Trophoblast cell (in vitro differentiated cells and primary cell): ENCODE measurements around the gene PLA2G2A. TPM values are rescaled to one million over a fixed set of nuclear protein-coding genes. Genes with fewer than 3 reads are reported as not detected.

Experiments
- DNase-seq, 2 donors: peaks; one replicate each; pipeline ENCODE4 v3.0.0-alpha.2; 2016
- H2AFZ ChIP-seq: 2 replicates; pipeline ENCODE4 v1.6.1; 2013; ENCODE audit warnings: low read length, moderate library complexity, mild to moderate bottlenecking; ENCODE audit not compliant: insufficient read depth, poor library complexity
- H2AK5ac ChIP-seq: 2 replicates; pipeline ENCODE4 v1.6.1; 2013; ENCODE audit warnings: mild to moderate bottlenecking, low read length
- H2BK120ac ChIP-seq: 2 replicates; pipeline ENCODE4 v1.6.1; 2013; ENCODE audit warnings: low read length, mild to moderate bottlenecking, moderate library complexity; ENCODE audit not compliant: insufficient read depth, poor library complexity
- H2BK12ac ChIP-seq: 2 replicates; pipeline ENCODE4 v1.6.1; 2013; ENCODE audit warnings: mild to moderate bottlenecking, low read length, moderate library complexity
- H2BK5ac ChIP-seq: 2 replicates; pipeline ENCODE4 v1.6.1; 2013; ENCODE audit warnings: low read length, low read depth, moderate library complexity, mild to moderate bottlenecking; ENCODE audit not compliant: poor library complexity
- H3K14ac ChIP-seq: 2 replicates; pipeline ENCODE4 v1.6.1; 2013; ENCODE audit warnings: mild to moderate bottlenecking, low read length
- H3K18ac ChIP-seq: 2 replicates; pipeline ENCODE4 v1.6.1; 2013; ENCODE audit warnings: mild to moderate bottlenecking, low read length
- H3K23ac ChIP-seq: 2 replicates; pipeline ENCODE4 v1.6.1; 2013; ENCODE audit warnings: low read length
- H3K27ac ChIP-seq: 2 replicates; pipeline ENCODE4 v1.5.1; 2013; ENCODE audit warnings: low read depth, mild to moderate bottlenecking, inconsistent platforms, low read length, moderate library complexity
- H3K27me3 ChIP-seq: 2 replicates; pipeline ENCODE4 v1.6.1; 2013; ENCODE audit warnings: inconsistent platforms, mild to moderate bottlenecking, low read length, moderate library complexity; ENCODE audit not compliant: insufficient read depth
- H3K36me3 ChIP-seq, 2 experiments: 1 replicate in 1 of 2; 2 replicates in 1 of 2; pipeline ENCODE4 v1.6.1; 2013; ENCODE audit warnings: low read length in 2 of 2, mild to moderate bottlenecking in 2 of 2, moderate library complexity in 1 of 2; ENCODE audit not compliant: insufficient read depth in 2 of 2, control insufficient read depth in 1 of 2
- H3K4ac ChIP-seq: 2 replicates; pipeline ENCODE4 v1.6.1; 2013; ENCODE audit warnings: low read depth, mild to moderate bottlenecking, low read length, moderate library complexity
- H3K4me1 ChIP-seq, 2 experiments: 1 replicate in 1 of 2; 2 replicates in 1 of 2; pipeline ENCODE4 v1.6.1; 2013; ENCODE audit warnings: low read length in 2 of 2, mild to moderate bottlenecking in 2 of 2, moderate library complexity in 1 of 2; ENCODE audit not compliant: insufficient read depth in 2 of 2, control insufficient read depth in 1 of 2
- H3K4me2 ChIP-seq: 2 replicates; pipeline ENCODE4 v1.6.1; 2013; ENCODE audit warnings: inconsistent platforms, mild to moderate bottlenecking, low read length, moderate library complexity
- H3K4me3 ChIP-seq: 2 replicates; pipeline ENCODE4 v1.5.1; 2013; ENCODE audit warnings: mild to moderate bottlenecking, low read depth, low read length, inconsistent platforms
- H3K79me1 ChIP-seq: one replicate; pipeline ENCODE4 v1.6.1; 2013; ENCODE audit warnings: low read length
- H3K79me2 ChIP-seq: 2 replicates; pipeline ENCODE4 v1.6.1; 2013; ENCODE audit warnings: low read length, mild to moderate bottlenecking; ENCODE audit not compliant: control insufficient read depth, insufficient read depth, poor library complexity
- H3K9ac ChIP-seq: 2 replicates; pipeline ENCODE4 v1.6.1; 2013; ENCODE audit warnings: mild to moderate bottlenecking, low read length
- H3K9me3 ChIP-seq: 2 replicates; pipeline ENCODE4 v1.6.1; 2013; ENCODE audit warnings: low read depth, mild to moderate bottlenecking, control low read depth, inconsistent platforms, low read length; ENCODE audit not compliant: insufficient read depth
- H4K12ac ChIP-seq: 2 replicates; pipeline ENCODE4 v1.6.1; 2013; ENCODE audit warnings: low read depth, mild to moderate bottlenecking, low read length, moderate library complexity
- H4K8ac ChIP-seq: 2 replicates; pipeline ENCODE4 v1.6.1; 2013; ENCODE audit warnings: low read depth, mild to moderate bottlenecking, low read length, moderate library complexity
- H4K91ac ChIP-seq: one replicate; pipeline ENCODE4 v1.6.1; 2013; ENCODE audit warnings: low read depth, mild to moderate bottlenecking, low read length, moderate library complexity
- WGBS: extraction: QIAGEN DNeasy Blood & Tissue Kit; methylation state at CpG from one replicate; pipeline ENCODE4 v1.1.7; 2013; ENCODE audit warnings: missing lambda C conversion rate; ENCODE audit not compliant: insufficient read length, insufficient coverage; ENCODE audit errors: extremely low coverage; 5-methylcytosine and 5-hydroxymethylcytosine counted together
- polyA plus RNA-seq: library from polyadenylated mRNA; stranded (reverse); fragments of 200-250 nt; gene quantifications from 2 replicates; pipeline ENCODE4 v1.2.3, GENCODE V29; 2013

PLA2G2A gene
- polyA plus RNA-seq, result 3.7 TPM in 2 replicates

DNA sequence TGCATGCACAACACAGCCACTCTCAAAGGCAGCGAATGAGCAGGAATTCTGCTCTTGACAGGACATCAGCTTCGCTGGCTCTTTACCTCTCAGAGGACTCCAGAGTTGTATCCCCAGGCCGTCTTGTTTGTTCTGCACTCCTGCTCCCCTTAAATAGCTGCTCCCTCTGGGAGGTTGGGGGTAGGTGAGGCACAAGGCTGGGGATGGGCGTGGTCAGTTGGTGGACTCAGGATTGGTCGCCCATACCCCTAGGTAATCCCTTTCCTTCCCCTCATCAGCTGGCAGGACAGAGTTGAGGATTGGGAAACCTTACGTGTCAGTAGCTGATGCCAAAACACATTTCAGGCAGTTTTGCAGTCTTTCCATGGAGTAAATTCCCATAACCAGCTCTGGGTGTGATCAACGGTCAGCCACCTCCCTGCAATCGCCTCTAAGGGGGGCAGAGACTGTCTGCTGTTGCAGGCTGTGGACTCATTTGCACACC lies at the start of gene PLA2G2A:
Gene PLA2G2A (minus strand): TSS at position 125 of the 484 bp plus-strand sequence. CDS start 845 bp downstream, outside the sequence.
- Histone ChIP-seq H3K4me2 (no peak within 1 kb of the TSS), H3K23ac (no peak within 1 kb of the TSS), H4K8ac (no peak within 1 kb of the TSS), H3K4me1 (peaks cover 5 to 8% of the 10 kb centered on the region in 2 experiments), H3K18ac (no peak within 1 kb of the TSS), H3K14ac (no peak within 1 kb of the TSS), H2BK12ac (no peak within 1 kb of the TSS), H3K9me3 (no peaks in the 10 kb centered on the region), H2BK5ac (no peak within 1 kb of the TSS), H3K9ac (no peak within 1 kb of the TSS), H3K4ac (no peak within 1 kb of the TSS), H3K79me2 (no peaks in the 10 kb centered on the region), H3K4me3 (no peak within 1 kb of the TSS), H2AFZ (no peak within 1 kb of the TSS), H3K79me1 (no peaks in the 10 kb centered on the region), H3K36me3 (no peaks in the 10 kb centered on the region), H2BK120ac (no peak within 1 kb of the TSS), H3K27ac (no peak within 1 kb of the TSS), H4K91ac (no peak within 1 kb of the TSS), H3K27me3 (no peaks in the 10 kb centered on the region), H4K12ac (no peak within 1 kb of the TSS), H2AK5ac (no peak within 1 kb of the TSS)
- WGBS, result no CpG with 5 or more reads among the region's 8 CpGs
- DNase-seq, result no peak

- Histone ChIP-seq H3K27me3 (no peaks in the 10 kb centered on the region), H3K27ac (no peak overlapping the region), H4K91ac (no peak overlapping the region), H3K9me3 (peaks cover 3% of the 10 kb centered on the region), H3K79me2 (no peaks in the 10 kb centered on the region), H2AK5ac (no peak overlapping the region), H4K12ac (no peak overlapping the region), H3K36me3 (no peaks in the 10 kb centered on the region), H3K4ac (no peak overlapping the region), H2BK120ac (no peak overlapping the region), H4K8ac (no peak overlapping the region), H3K4me2 (no peak overlapping the region), H3K14ac (no peak overlapping the region), H3K18ac (no peak overlapping the region), H3K4me3 (no peak overlapping the region), H2BK5ac (no peak overlapping the region), H2AFZ (no peak overlapping the region), H3K23ac (no peak overlapping the region), H2BK12ac (no peak overlapping the region), H3K9ac (no peak overlapping the region), H3K4me1 (no peaks in the 10 kb centered on the region), H3K79me1 (no peaks in the 10 kb centered on the region)
- WGBS, result no CpG with 5 or more reads among the region's 5 CpGs
- no peak for DNase-seq
Measured at GRCh38 chr1:20028726-20029125, 49.3 kb upstream of the PLA2G2A start.

DNA sequence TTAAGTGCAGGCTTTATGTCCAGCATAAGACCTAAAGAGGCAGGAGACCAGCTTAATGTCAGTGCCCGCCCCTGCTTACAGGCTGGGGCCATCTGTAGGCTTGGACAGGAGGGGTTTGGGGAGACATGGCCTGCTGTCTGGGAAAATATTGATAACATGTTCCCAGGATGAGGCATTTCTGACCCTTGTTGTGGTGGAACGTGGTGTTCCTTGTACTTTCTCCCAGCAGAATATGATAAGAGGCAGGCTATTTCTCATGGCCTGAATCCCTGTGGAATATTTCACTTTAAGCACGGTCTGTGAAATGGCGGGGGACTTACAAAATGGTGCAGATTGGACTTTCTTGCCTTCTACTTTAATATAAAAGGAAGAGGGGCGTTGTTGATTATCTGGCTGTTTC lies 48.7 kb upstream of the PLA2G2A start:
- H3K27me3 ChIP-seq, result no peaks in the 10 kb centered on the region
- no peak overlapping the region for H2AK5ac ChIP-seq
- no peak overlapping the region for H3K4ac ChIP-seq
- H2BK120ac ChIP-seq, result no peak overlapping the region
- no peak overlapping the region for H2BK5ac ChIP-seq
- no peak overlapping the region for H3K18ac ChIP-seq
- no peaks in the 10 kb centered on the region for H3K79me1 ChIP-seq
- no peak overlapping the region for H3K9ac ChIP-seq
- H3K36me3 ChIP-seq, result no peaks in the 10 kb centered on the region
- no peaks in the 10 kb centered on the region for H3K4me1 ChIP-seq
- H3K27ac ChIP-seq, result no peak overlapping the region
- H2BK12ac ChIP-seq, result no peak overlapping the region
- H2AFZ ChIP-seq, result no peak overlapping the region
- no peaks in the 10 kb centered on the region for H3K79me2 ChIP-seq
- peaks cover 3% of the 10 kb centered on the region for H3K9me3 ChIP-seq
- H3K4me2 ChIP-seq, result no peak overlapping the region
- no peak for DNase-seq
- no peak overlapping the region for H3K4me3 ChIP-seq
- no CpG with 5 or more reads among the region's 5 CpGs for WGBS
- H3K14ac ChIP-seq, result no peak overlapping the region
- H4K8ac ChIP-seq, result no peak overlapping the region
- H3K23ac ChIP-seq, result no peak overlapping the region
- no peak overlapping the region for H4K91ac ChIP-seq
- H4K12ac ChIP-seq, result no peak overlapping the region

DNA sequence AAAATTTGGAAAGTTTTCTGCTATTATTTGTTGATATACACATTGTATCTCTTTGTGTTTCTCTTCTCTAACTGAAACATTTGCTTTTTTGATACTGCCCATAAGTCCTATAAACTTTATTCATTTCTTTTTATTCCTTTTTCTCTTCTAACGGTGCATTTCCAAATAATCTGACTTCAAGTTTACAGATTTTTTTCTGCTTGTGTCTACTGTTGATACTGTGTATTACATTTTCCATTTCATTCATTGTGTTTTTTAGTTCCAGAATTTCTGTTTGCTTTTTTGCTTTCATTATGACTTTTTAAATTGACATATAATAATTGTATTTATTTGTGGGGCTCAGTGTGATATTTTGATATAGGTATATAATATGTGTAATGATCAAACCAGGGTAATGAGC lies 38.3 kb upstream of the PLA2G2A start:
- H2BK12ac ChIP-seq, result no peak overlapping the region
- no peaks in the 10 kb centered on the region for H3K36me3 ChIP-seq
- no peak for DNase-seq
- H3K4me3 ChIP-seq, result no peak overlapping the region
- no peak overlapping the region for H3K18ac ChIP-seq
- no peaks in the 10 kb centered on the region for H3K79me1 ChIP-seq
- H3K23ac ChIP-seq, result no peak overlapping the region
- WGBS, result no CpG with 5 or more reads among the region's 1 CpG
- H4K8ac ChIP-seq, result no peak overlapping the region
- H2BK120ac ChIP-seq, result no peak overlapping the region
- H2AK5ac ChIP-seq, result no peak overlapping the region
- H3K27ac ChIP-seq, result no peak overlapping the region
- H3K14ac ChIP-seq, result no peak overlapping the region
- no peaks in the 10 kb centered on the region for H3K27me3 ChIP-seq
- no peak overlapping the region for H3K9ac ChIP-seq
- H4K12ac ChIP-seq, result no peak overlapping the region
- no peak overlapping the region for H2BK5ac ChIP-seq
- H4K91ac ChIP-seq, result no peak overlapping the region
- no peaks in the 10 kb centered on the region for H3K4me1 ChIP-seq
- H3K4me2 ChIP-seq, result no peak overlapping the region
- H3K79me2 ChIP-seq, result no peaks in the 10 kb centered on the region
- H2AFZ ChIP-seq, result no peak overlapping the region
- H3K4ac ChIP-seq, result no peak overlapping the region
- peaks cover 1% of the 10 kb centered on the region for H3K9me3 ChIP-seq
